NCI-H2107 treated with DMSO at 0.1 percent for 48 hours (cell line): ENCODE data around the gene PARD6G.

Source experiments
- DNase-seq: peaks from one replicate; lab custom pipeline; 2025; ENCODE audit not compliant: unreplicated experiment; lab: John Stamatoyannopoulos, UW

Gene PARD6G

DNA sequence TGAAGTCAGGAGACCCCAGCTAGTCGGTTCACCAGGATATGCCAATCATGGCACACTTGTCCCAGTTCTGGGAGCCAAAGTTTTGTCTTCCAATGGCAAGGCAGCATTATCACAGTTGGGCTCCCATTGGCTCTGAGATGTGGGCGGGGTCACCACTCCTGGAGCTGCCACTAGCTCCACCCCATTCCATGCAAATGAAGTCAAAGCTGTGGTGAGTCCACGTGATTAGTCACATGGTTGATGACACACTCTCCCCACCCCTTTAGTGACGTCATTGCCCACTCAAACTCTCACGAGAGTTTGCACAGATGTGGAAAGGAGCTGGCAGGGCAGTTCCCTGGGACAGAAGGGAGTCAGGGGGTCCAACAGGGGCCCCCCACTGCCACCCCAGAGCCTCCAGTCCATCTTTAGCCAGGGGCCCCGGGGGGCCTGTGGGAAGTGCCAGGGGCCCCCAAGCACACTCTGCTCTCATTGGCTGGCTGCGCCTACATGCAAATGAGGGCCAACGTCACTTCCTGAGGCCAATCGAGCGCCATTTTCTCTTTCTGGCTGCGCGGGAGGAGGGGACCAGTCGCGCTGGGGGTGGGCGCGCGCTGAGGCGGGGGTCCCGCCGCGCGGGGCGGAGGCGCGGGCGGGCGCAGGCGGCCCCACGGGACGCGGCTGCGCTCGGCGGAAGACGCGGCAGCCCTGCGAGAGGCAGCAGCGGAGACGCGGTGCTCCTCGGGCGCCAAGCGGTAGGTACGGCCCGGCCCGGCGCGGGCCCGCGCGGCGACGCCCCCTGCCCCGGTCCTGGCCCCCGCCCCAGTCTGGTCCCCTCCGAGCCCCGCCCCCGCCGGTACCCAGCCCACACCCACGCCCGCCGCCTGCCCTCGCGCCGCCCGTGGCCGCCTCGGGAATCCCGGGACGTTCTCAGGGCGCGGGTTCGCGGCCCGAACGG, 138.3 kb downstream of the PARD6G start, which contains the start of gene ADNP2:
TSS of gene ADNP2 (plus strand) at position 524 of the 937 bp plus-strand sequence. CDS start 8,281 bp downstream, outside the sequence.
- peak; percentile 59 for DNase-seq

- DNase-seq = no peak
Observed at GRCh38 chr18:80108121-80108536, 139.2 kb downstream of the PARD6G start.

GRCh38 chr18:80107426-80107825, 139.9 kb downstream of the PARD6G start:
- DNase-seq = no peak
